NCI-H446 (cell line): ENCODE results near the gene CDON.

Source experiments
- DNase-seq, 2 experiments: peaks; one replicate each; lab custom pipeline; 2025; lab: John Stamatoyannopoulos, UW

The CDON gene

DNA sequence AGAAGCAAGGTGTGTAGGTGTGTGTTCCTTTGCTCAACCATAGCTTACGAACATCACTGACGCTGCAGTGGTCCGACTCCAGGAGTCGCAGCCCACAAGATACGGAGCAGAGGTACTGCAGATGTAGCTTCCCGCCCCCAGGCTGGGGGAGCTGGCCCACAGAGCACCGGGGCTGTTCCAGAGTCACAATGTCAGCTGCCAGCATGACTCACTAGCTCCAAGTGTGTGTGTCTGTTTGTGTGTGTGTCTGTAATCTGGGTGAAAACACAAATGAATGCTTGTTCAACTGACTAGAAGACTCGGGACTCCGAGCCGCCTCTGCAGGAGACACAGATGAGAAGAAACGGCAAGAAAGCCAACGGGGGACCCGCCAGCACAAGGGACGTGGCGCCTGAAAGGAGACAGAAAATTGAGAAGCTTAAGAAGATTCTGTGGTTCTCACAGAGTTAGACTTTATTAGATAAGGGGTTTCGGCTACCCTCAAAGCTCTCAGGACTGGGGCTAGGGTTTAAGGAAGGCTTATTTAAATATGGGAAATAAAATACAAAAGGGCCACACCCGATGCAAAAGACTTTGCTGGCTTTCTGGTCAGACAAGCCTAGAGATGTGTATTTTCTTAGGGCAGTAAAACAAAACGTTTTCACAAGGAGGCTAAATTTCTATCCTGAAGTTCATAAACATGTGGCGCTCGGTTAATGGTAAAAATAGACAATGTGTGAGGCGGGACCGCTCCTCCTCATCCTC is 106.1 kb downstream of the CDON start:
- no peak for DNase-seq

DNA sequence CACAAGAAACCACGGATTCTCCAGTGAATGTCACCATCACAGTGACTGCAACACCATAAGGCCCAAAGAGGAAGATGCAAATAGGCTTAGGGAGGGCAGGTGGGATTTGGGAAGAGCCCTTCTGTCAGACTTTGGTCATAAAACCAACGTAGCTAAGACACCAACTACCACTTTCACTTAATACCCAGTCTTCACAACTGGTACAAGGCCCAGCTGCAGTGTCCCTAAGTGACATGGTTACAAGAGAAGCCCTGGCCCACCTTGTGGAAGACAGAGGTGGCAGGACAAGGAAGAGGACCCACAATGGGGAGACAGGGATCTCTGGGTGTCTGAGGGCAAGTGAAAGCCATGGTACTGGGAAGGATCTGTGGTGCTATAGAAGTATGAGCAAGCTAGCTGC is 106.8 kb downstream of the CDON start:
- DNase-seq: no peak

DNA sequence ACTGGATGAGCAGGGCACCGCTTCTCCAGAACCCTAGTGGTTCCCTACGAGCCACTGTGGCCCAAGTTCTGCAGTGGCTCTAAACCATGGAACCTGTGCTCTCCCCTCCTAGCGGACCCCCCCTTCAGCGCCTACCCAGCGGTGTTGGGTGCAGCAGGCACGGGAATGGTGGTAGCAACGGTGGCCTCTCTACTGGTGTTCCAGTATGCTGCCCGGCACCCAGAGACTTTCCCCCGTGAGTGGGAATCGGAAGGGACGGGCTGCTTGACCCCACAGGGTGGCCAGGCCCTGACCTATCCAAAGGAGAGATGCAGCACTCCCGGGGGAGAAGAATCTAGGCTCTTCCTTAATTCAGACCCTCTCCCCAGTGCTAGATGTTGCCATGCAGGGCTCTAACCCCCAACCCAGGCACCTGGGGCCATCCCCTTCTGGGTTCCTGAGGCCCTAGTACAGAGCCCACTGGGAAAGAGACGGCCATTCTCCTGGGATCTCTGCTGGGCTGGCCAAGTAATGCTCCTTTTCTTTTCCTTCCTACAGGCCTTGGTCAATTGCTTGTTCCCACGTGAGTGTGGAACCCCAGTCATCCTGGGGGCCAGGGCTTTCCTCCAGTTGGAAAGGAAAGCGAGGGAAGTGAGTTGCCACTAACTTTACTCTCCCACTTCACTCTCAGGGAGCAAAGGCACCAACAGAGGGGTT is 107.6 kb downstream of the CDON start:
- no peak for DNase-seq

DNA sequence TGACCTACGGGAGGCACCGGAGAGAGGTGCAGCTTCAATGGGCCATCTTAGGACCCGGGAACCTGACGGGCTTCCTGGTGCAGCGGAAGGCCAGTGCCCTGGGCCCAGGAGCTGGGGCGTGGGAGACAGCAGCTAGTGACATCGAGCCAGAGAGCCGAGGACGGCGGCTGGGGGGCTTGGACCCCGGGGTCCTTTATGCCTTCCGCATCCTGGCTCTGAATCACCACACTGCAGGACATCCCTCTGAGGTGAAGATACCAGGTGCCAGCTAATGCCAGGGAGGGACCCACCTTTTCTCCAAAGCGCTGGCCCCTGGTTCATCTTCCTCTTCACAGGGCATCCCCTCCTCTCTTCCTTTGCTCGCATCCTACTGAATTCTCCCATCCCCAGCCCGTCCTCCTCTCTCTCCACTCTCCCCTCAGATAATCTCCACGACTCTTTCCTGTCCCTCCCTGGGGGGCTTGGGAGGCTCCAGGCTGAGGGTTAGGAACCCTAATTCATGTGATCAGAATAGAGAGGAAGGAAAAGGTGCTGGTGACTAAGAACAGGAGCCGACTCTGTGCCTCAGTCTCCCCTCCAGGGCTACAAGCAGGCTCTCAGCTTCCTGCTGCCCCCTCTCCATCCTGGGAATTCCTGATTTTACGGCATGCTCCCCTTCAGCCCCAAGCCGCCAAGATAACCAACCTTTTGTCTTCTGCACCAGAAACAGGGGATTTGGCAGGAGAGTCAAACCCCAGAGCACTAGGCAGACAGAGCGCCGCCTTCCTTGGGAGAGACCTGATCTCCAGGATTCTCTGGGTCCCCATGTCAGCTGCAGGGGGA is 108.3 kb downstream of the CDON start:
- no peak for DNase-seq

DNA sequence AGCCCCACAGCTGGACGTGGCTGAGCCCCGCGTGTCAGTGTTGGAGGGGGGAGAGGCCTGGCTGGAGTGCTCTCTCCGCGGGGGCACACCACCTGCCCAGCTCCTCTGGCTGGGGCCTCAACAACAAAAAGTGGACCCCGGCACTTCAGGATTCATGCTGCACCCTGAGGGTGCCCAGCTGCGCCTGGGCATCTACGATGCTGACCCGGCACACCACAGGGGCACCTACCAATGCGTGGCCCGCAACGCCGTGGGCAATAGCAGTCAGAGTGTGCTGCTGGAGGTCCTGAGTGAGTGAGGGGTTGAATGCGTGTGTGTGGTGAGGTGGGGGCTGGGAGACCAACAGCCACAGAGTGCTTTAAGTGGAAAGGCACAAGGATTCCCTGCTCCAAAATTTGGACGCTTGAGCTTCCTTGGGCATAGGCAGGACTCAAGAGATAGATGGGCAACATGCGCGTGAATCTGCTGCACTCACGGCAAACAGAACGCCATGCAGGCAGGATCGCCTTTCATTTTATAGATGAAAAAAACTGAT is 109.2 kb downstream of the CDON start:
- DNase-seq: no peak

DNA sequence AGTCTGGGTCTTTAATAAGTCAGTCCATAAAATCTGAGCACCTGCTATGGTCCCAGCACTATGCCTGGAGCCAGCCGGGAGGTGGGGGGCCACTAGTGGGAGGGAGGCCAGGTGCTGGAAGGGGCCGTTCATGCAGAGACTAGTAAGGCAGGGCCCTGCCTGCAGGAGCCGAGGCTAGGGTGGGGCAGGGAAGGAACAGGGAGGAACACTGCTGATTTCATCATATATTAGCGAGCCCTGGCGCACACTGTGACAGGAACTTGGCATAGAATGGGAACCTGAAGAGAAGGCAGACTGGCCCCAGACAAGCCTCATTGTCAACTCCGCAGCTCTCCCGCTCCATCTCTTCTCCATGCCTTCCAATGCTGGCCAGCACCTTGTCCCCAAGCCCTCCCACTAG is 109.7 kb downstream of the CDON start:
- peak; percentile 72 to 80 for DNase-seq

DNA sequence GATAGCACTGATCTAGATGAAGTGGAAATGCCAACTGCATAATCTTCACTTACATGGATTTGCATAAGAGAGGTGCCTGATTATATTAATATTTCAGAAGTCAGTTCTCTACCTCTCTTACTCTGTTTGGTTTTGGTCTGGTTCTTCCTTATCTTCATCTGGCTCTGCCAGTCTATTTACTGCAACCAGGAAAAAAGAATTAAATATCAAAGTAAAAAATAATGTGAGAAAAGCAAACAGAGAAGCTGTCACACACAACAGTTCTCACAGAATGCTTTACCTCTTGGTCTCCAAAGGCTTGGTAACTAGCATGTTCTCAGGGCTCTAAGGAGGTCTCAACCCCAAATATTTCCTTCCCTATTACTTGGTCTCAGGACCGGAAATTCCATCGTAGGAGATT is 110.1 kb downstream of the CDON start:
- no peak for DNase-seq

DNA sequence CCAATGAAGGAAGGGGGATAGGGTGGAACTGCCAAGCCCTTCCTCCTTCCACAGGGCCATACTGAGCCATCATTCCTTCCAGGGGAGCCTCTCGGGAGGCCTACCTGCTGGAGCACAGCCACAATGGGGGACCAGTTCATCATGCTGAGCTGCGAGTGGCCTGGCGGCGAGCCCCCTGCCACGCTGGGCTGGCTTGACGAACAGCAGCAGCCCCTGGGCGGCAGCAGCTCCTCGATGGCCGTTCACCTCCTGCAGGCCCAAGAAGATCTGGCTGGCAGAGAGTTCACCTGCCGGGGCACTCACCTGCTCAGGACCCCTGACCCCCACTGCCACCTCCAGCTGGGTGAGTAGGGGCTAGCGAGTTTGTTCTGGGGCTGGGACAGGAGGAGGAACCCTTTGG is 110.9 kb downstream of the CDON start:
- DNase-seq: no peak

DNA sequence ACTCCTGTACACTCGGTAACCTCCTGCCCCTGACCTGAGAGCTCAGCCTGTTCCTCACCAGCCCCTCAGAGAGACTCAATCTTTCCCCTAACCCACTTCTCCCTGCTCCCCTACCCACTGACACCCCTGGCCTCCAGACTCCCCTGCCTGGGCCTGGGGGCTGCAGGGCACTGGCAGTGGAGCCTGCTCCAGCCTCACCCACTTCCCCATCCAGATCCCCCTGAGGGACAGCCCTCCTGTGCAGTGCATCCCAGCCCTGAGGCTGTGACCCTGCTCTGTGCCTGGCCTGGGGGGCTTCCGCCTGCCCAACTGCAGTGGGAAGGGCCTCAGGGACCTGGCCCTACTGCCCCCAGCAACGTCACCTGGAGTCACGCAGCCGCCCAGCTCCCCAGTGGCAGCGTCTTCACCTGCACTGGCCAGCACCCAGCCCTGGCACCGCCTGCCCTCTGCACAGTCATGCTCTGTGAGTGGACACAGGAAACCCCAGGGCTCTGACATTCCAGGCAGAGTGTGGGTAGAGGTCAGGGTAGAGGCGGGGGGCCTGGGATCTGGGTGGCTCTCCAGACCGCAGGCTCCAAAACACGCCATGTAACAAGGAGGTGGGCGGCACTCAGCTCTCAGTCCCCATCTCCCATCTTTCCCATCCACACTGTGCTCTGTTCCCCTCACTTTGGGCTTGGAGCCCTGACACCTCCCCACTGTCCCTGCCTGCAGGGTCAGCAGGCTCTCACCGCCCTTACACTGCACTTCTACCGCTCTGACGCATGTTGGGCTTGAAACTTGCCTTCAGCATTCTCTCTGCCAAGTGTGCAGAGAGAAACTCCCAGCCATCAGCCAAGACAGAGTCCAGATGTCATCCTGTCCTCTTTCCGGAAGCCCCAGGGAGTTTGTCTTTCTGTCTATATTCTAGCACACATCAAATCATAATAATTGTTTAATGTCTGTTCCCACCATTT is 111.7 kb downstream of the CDON start:
- peak; percentile 18 to 70 for DNase-seq

DNA sequence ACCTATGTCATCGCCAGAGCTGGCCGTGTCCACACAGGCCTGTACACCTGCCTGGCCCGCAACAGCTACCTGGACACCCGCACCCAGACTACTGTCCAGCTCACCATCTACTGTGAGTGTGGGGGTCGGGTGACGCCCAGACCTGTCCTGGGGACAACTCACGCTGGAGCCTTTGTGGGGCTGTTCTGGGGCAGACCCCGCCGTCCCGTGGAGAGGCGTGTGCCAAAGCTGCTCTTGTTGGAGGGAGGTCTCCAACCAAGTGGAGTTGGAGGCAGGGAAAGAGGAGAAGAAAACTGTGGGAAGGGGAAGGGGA is 112.5 kb downstream of the CDON start:
- DNase-seq: no peak

DNA sequence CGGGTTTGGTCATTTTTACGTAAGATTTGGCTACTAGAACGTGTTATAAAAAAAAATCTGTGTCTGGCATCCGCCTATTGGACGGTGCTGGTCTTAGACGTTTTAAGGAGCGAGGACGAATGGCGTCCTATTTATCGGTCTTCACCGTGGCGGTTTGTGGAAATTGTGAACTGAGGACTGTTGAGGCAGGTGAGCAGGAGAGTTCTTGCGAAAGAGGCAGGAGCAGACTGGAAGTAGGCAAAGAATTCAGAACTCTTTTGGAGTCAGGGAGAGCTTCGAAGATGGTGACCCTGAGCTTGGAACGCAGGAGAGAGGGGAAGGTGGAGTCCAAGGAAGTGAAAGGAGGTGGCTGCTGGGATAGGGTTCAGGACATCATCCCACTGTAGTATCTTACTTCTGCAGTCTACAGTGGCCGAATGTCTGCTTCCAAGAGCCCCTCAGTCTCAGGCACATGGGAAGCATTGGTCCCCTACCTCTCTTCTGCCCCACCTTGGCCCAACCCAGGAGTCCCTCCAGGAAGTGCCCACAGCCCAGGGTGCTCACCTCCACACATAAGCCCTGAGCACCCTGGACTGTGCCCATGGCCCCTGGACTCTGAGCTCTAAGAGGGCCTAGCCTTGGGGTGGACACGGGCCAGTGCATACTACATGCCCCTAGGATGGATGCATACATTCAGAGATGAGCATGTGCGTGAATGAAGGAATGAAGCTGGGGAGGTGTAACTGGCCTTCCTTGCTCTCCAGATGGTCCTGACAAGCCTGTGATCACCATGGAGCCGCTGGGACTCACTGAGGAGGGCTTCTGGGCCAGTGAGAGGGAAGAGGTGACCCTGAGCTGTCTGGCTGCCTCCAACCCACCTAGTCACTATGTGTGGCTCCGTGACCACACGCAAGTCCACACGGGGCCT is 113.1 kb downstream of the CDON start:
- no peak for DNase-seq

DNA sequence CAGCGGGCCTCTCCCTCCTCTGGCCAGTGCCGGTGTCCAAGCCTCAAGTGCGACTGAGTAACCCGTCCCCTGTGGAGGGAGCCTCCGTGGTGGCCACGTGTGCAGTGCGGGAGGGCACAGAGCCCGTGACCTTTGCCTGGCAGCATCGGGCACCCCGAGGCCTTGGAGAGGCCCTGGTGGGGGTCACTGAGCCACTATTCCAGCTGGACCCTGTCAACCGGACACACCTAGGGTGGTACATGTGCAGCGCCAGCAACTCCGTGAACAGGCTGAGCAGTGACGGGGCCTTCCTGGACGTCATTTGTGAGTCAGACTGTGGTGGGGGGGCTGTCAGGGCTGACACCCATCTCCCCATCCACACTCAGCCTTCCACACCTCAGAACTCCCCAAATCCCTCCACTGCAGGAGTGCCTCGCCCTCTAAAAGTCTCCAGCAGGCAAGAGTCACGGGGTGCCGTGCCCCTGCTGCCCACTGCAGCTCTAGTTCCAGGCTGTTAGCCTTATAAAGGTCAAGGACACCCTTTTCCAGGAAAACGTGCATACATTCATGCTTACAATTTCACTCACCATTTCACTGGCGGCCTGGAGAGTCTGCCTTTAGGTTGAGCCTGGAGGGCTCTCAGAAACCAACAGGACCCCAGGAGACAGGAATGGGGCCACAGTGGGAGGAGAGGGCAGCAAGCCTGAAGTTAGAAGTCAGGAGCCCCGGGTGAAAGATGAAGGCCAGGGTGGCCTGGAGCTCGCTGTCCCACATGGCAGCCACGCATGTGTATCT is 114.2 kb downstream of the CDON start:
- DNase-seq: no peak

DNA sequence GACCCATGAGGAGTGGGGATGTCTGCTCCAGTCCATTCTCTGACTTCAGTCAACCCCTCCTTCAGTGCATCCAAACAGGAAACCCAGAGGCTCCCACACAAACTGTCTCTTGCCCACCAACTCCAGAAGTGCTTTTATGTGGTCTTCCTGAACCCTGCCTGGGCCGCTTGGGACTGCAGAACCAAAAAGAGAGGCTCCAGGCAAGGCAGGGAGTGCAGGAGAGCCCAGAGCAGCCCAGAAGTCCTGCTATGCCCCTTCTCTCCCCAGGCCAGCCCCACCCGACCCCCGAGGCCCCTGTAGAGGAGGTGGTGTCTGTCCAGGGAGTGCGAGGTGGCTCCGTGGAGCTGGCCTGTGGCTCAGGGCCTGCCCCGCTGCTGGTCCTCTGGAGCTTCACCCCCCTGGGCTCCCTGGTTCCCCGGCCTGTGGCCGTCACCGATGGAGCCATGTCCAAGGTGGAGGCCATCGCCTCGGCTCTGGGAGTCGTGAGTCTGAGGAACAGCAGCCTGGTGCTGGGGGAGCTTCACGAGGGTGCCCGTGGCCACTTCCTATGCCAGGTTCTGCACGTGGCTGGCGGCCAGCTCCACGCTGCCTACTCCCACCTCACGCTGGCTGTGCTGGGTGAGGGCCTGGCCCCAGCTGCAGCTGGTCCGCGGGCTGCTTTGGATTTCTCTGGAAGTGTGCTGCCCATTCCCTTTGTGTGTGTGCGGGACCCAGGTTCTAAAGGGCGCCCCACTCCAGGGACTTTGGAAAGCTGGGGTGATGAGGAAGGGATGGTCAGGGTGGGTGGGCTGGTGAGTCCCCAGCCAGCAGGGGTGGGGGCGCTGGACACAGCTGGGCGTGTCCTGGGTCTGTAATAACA is 115.0 kb downstream of the CDON start:
- DNase-seq: no peak

DNA sequence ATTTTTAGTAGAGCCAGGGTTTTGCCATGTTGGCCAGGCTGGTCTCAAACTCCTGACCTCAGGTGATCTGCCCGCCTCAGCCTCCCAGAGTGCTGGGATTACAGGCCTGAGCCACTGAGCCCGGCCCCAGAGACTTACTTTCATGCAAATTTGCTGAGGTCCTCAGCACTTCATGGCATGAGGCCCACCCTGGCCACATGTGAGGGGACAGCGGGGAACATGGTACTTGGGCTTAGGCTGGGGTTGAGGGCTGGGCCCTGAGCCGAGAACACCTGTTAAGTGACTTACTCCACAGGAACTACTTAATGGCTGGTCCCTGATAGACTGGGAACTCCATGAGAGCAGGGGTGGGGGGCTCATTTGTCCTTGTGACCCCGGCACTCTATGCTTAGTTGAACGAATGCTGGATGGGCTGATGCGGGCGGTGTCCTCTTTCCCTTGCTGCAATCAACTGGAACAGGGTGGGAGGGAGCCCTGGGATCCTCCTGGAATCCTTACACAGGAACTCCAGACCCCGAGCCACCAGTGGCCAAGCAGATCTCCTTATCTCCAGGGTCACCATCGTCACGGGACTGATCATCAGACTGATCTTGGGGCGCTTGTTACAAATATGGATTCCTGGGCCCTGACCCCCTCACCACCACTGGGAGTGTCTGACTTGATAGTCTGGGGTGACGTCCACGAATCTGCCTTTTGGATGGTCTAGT is 115.8 kb downstream of the CDON start:
- DNase-seq: no peak

DNA sequence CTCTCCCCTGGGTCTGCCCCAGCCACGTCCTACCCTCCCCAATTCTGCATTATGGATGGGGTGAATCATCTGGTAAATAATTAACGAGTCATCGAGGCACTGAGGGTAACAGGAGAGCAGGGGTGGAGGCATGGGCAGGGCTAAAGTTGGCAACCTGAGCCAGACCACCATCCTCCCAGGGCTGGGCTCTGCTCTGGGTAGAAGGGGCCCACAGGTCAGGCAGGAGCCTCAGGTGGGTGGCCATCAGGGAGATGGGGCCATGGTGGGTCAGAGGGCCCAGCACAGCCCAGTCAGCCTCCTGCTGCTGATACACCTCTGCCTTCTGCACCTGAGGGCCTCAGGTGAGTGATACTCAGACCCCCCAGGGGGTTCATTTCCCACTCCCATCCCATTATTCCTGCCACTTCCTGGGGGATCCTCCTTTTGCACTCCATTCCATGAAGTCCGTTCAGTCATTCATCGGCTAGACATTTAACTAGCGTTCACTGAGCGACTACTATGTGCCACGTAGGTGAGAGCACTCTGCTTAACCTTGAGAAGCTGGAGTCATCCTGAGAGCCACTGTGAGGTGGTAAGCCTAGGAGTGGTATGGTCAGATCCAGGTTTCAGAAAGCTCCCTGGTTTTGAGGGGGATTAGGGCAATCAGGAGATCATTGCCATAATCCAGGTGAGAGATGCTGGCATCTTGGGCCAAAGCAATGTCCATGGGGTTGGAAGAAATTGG is 116.7 kb downstream of the CDON start, which contains the start of gene VSIG10L2:
TSS of gene VSIG10L2 (plus strand) at position 248 of the 724 bp plus-strand sequence. CDS start at position 260, 12 bp downstream.
- no peak for DNase-seq

DNA sequence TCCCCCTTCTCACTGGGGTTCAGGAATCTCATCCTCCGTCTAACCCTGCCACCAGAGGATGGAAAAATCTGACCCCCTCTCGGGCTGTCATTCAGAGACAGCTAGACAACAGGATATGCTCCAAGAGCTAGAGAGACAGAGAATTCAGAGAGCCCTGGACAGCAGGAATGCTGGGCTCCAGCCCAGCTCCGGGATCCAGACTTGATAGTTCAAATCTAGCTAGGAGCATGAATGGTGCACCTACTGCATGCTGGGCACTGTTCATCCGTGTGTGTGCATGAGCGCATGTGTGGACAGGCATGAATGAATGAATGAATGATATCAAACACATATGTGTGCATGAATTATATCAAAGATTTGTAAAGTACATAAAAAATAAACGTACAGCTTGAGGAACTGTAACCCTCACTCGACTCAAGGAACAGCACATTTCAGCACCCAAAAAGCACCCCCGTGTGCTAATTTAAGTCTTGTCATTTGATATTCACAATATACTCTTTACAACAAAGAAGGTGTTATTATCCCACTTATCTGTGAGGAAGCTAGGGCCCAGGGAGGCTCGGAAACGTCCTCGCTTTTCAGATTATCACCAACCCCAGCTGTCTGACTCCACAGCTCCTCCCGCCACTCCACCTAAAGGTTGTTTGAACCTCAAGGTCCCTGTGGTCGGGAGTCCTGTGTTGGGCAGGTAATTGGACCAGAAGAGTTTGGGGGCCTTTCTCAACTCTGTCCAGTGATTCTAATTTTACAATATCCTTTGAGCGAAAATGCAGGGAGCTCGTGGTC is 117.5 kb downstream of the CDON start:
- no peak for DNase-seq
